Erythroblast (primary cell): ENCODE measurements around the gene LHPP.

Experiments used
- GATA1 ChIP-seq: IDR thresholded peaks from 2 replicates; pipeline ENCODE4 v1.6.1; 2011; ENCODE audit warnings: low read depth, mild to moderate bottlenecking, control low read depth, low read length, moderate library complexity
- POLR2A ChIP-seq: IDR thresholded peaks from 2 replicates; pipeline ENCODE4 v1.6.1; 2011; ENCODE audit warnings: mild to moderate bottlenecking, low read length

GRCh38 chr10:124616040-124616835 is 154.6 kb downstream of the LHPP start:
- TF ChIP-seq POLR2A (no peak), GATA1 (no peak)
